HG02973 (cell line): Measurements from ENCODE around the gene COL20A1.

Experiments
- ATAC-seq: cut with Tn5 transposase; IDR thresholded peaks from one replicate; pipeline ENCODE4 v1.9.1; 2021; ENCODE audit warnings: moderate library complexity; ENCODE audit not compliant: unreplicated experiment

COL20A1 gene

DNA sequence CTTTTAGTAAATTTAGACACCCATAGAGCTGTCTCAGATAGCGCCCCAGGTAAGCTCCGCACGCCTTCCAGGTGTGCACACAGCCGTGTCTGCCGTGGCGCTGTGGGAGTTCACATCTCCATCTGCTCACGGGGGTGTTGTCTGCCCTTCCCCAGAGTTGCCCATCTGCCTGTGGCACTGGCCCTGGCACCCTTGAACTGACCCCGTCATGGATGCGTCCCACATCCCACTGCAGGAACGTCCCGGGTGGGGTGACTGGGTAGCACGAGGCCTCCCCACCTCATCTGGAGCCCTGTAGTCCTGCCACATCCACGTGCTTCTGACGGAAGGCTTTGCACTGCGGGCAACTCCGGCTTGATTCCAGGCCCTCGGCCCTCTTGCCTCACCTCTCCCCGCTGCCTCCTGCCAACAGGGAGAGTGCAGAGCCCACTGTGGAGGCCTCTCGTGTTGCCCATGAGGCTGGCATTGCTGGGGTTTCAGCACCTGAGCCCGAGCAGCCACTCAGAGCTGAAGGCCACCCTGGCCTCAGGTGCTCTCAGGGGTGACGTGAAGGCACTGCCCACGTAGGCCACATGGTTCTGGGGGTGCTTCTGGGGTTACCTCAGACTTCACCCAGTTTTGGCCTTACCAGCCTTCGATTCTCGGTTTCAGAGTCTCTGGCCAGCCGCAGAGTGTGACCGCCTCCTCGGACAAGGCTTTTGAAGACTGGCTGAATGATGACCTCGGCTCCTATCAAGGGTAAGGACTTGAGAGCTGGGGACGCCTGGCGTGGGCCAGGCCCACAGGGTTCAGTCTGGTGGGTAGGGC is 15.3 kb upstream of the COL20A1 start:
- no peak for ATAC-seq

DNA sequence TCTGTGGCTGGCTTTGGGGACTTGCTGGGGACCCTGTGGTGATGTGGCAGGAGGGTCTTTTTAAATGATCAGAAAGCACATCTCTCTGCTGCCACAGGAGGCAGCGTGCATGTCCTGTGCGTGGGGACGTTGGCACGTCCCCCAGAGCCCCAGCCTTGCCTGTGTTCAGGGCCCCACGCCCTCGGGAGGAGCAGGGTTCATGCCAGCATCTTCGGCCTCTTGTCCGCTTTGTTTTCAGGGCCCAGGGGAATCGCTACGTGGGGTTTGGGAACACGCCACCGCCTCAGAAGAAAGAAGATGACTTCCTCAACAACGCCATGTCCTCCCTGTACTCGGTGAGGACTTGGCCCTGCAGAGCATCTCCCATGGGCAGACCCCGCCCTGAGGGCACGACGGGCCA is 14.3 kb upstream of the COL20A1 start:
- ATAC-seq: no peak

DNA sequence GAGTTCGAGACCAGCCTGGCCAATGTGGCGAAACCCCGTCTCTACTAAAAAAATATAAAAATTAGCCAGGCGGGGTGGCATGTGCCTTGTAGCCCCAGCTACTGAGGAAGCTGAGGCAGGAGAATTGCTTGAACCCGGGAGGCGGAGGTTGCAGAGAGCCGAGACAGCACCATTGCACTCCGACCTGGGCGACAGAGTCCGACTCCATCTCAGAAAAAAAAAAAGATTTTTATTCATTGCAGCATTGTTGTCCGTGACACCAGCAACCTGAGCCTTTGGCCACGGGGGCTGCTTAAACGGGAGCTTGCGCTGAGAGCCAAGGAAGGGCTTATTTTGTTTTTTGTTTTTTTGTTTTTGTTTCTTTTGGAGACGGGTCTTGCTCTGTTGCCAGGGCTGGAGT is 13.1 kb upstream of the COL20A1 start:
- no peak for ATAC-seq

DNA sequence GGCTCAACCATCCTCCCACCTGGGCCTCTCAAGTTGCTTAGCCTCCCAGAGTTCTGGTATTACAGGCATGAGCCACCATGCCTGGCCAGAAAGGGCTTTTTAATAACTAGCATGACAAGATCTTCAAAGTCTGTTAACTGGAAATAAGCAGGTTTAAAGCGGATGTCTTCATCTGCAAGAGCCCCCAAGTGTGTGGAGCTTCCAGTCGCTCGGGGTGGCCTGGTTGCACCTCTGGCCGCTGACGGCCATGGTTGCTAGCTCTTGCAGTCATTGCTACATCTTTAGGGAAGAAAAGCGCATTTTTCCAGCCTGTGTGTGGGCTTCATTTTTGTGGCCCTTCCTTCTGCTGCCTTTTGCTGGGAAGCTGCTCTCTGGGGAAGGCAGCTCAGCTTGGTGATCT is 12.6 kb upstream of the COL20A1 start:
- ATAC-seq: no peak

DNA sequence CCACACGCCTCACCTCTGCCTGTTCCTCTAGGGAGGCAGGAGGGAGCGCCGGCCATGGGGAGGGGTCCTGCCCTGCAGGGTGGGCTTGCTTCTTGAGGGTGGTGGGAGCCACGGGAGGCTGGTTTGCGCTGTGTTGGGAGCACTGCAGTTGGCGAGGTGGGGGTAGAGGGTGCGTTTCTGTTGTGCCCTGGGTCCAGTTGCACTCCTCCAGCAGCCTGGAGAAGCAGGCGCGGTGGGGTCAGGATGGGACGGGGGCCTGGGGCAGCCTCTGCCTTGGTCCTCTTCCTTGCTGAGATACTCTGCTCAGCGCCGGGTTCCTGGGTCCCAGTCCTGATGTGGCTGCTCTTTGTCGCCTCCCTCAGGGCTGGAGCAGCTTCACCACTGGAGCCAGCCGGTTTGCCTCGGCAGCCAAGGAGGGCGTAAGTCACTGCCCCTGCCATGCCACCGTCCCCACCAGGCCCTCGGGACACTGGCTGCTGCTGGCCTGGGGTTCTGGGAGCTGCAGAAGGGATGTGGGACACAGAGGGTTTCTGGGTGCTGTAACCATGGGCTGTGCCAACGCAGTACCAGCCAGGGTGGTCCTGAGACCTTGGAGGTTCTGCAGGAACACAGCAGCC is 11.9 kb upstream of the COL20A1 start:
- ATAC-seq: no peak

DNA sequence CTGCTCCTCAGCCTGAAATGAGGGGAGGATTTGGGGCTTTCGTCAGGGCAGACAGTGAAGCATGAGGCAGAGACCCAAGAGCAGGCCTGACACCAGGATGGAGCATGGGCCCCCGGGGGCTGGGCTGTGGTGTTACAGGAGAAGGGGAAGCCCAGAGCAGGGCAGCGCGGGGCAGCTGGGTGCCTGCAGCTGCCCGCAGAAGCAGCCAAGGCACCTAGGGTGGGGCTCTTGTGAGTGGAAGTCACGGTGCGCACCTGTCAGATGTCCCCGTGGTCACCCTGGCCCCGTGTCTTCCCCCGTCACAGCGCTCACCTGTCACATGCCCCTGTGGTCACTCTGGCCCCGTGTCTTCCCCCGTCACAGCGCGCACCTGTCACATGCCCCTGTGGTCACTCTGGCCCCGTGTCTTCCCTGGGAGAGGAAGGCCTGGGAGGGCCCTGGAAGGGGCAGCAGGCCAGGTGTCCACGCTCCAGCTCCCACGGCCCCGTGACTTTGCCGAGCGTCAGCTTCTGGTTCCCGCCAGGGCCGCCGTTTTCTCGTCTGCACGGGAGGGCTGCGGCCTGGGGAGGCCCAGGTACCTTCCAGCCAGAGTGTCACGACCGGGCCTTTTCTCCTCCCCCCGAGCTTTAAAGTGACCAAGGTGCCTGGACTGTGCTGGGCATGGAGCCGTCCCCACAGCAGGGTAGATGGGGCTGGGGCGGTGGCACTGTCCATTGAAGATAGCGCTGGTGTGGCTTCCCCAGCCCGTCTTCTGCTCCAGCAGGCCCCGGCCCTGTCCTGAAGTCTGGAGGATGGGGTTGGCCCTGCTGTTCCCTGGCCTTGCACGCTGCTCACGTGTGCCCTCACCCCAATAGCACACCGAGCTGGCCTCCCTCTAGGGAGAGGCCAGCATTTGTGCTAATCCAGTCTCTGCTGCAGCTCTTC is 11.0 kb upstream of the COL20A1 start:
- no peak for ATAC-seq

DNA sequence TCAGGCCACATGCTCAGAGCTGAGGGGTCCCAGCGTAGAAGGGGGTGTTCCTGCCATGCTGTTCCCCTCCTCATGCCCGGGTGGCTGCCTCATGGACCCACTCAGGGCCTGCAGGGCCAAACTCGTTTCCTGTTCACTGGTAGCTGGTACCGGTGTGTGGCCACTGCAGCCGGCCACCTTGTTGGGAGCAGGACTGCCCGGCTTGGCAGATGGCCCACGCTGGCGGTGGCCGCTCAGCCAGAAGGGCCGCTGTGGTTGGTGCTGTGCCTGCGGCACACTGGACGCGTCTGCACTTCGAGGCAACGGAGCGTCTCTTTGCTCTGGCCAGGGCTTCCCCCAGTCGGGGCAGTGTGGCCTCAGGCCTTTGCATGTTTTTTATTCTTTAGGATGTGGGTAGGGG is 10.0 kb upstream of the COL20A1 start:
- no peak for ATAC-seq

DNA sequence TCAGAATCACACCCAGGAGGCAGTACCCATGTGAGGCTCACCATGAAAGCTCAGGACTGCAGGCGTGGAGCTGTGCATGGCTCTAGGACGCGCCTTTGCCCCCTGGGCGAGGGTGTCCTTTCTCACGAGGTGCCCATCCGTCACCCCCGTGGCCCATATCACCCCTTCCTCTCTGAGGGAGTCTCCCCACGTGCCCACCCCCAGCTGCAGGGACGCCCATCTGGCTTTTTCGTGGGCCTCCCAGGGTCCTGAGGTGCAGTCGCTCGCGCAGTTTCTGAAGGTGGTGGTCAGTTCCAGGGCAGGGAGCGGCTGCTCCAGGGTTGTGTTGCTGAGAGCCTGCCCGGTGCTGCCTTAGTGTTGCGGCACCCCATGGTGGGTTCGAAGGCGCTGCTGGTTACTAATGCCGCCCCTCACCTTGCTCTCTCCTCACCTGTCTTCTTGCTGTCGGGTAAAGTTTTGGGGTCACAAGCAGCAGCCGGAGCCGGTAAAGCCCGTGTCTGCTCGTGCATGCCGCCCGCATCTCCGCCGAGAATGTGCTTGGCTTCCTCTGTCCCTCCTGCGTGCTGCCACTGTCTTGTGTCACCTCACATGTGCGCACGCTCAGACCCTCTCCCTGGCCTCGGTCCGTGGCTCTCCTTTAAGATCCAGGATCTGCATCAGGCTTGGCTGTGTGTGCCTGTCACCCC is 9.4 kb upstream of the COL20A1 start:
- no peak for ATAC-seq

DNA sequence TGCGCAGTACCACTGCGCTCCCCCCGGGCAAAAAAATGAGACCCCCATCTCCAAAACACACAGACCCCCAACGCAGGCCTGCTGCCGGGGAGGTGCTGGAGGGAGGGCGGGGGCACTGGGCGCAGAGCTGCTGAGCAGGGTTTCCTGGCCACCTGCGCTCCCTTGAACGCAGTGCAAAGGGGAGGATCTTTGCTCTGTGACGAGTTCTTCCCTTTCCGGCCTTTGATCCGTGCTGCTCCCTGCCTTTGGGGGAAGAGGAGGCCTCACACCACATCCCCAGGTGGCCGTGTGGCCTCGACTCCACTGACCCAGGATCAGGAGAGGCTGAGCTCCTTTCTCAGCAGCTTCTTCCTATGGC is 8.9 kb upstream of the COL20A1 start:
- no peak for ATAC-seq

DNA sequence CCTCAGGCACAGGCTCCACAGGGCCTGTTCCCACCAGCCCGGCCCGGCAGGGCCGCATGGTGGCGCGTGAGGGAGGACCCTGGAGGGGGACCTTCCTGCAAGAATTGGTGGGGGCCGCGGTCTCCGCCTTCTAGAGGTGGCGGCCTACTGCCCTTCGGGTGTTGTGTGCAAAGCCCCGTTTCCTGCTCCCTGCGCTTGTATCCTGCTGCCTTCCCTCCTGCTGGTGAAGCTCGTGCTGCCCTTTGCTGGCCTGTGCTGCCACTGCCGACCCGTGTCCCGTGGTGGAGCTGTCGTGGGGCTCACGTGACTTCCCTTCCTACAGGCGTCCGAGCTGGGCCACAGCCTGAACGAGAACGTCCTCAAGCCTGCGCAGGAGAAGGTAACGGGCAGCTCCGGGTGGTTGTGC is 8.4 kb upstream of the COL20A1 start:
- no peak for ATAC-seq

DNA sequence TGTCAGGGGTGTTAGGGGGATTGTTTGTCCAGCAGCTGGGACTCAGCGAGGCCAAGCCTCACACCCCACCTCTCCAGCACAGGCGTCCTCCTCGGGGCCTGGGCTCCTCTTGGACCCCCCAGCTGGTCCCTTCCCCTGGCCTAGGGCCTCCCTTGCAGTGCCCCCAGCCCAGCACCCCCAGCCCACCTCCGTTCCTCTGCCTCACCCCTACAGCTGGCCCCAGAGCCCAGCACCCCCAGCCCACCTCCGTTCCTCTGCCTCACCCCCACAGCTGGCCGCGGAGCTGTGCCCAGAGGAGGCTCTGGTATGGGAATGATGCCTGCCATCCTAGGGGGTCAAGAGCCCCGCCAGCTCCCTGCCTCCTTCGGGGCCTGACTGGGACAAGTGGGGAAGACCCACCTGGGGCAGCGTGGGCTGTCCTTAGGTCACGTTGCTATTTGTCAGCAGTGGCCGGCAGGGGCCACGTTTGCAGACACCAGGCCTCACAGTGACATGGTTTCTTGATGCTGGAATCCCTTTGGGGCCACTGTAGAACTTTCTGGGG is 7.9 kb upstream of the COL20A1 start:
- ATAC-seq: no peak

DNA sequence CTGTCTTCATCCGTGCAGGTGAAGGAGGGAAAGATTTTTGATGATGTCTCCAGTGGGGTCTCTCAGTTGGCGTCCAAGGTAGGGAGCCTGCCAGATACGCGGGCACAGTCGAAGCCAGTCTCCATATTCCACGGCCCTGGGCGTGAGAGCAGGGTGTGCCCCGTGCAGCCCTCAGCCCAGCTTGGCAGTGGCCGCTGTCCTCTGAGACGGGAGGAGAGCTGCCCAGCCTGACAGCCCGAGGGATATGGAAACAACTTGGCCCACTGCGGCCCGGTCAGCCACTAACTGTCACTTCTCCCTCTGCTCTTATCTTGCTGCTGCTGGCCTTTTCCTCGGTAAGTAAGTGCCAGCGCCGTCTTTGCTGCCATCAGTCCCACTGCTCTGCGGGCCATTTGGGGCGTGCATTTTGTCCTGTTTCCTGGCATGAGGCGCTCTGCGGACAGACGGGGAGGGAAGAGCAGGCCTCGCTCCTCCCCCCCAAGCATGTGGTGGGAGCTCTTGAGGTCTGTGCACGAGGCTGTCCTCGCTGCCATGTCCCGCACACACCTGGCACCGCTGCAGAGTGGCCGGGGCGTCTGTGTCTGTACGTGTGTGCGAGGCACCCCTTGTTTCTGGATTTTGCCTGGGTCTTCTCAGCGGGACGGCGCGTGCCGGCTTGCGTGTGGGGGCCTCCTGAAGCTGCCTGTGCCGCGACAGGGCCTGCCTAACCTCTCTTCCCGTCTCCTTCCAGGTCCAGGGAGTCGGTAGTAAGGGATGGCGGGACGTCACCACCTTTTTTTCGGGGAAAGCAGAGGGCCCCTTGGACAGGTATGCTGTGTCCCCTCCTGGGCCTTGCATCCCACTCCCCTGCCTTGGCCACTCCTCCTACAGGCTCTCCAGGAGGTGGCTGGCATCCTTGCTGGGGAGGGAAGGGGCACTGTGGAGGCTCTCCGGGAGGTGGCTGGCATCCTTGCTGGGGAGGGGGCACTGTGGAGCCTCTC is 7.1 kb upstream of the COL20A1 start:
- no peak for ATAC-seq

DNA sequence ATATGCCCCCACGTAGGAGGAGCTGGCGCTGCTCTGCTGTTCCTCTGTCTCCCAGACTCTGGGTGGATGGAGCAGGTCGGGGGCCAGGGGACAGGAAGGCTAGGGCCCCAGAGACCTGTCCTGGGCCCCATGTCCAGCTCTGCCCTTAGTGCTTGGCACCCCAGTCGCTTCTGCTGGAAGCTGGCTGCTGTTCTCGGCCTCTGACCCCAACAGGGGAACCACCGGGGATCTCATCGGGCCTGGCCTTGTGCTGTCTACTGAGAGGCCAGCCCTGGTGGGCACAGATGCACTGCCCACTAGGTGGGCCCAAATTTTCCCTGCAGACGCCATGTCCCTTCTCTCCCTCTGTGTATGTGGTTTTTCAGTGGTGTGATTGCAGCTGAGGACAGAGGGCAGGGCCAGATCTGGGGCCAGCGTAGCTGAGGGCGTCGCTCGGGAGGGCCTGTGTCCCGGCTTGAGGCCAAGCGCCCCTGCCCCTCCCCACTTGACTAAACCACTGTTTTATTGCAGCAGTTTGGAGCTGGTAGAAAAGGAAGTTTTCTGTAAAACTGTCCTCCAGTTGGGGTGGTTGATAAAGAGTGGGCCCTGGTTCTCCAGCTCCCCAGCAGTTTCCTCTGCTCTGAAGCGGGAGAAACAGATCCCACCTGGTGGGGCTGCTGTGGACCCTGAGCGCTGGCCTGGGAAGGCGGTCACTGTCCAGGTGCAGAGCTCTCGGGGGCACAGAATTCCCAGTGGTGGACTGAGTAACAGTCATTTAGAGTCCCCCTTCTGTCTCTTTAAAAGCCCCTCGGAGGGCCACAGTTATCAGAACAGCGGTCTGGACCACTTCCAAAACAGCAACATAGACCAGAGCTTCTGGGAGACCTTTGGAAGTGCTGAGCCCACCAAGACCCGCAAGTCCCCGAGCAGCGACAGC is 5.9 kb upstream of the COL20A1 start:
- no peak for ATAC-seq

DNA sequence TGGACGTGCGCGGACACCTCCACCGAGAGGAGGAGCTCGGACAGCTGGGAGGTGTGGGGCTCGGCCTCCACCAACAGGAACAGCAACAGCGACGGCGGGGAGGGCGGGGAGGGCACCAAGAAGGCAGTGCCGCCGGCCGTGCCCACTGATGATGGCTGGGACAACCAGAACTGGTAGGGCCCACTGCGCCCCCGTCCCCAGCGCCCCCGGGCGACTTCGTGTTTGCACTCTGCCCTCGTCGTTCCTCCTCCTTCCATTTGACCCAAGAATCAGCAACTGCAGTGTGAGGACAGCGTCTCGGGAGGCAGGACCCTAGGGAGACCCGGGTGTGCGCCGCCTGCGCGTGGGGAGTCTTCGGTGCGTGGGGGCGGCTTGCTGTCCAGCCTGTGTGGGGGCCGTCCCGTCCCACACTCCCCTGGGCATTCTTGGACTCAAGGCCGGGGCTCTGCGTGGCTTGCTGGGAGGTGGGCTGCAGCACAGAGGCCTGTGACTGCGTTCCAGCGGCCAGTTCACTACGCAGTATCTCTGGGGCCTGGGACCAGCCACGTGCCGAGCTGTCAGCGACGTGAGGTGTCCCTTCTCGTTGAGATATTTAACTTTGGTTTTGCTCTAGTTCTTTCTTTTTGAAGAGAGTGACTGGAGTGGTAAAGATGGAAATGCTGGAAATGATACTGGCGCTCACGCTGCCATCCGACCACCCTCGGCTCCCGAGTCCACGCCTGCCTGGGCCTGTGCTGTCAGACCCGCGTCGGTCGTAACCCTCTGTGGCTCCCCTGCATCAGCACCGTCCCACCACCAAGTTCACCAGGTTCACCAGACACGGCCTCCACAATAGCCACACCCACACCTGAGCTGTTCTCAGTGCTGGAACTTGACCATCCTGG is 5.0 kb upstream of the COL20A1 start:
- ATAC-seq: no peak

DNA sequence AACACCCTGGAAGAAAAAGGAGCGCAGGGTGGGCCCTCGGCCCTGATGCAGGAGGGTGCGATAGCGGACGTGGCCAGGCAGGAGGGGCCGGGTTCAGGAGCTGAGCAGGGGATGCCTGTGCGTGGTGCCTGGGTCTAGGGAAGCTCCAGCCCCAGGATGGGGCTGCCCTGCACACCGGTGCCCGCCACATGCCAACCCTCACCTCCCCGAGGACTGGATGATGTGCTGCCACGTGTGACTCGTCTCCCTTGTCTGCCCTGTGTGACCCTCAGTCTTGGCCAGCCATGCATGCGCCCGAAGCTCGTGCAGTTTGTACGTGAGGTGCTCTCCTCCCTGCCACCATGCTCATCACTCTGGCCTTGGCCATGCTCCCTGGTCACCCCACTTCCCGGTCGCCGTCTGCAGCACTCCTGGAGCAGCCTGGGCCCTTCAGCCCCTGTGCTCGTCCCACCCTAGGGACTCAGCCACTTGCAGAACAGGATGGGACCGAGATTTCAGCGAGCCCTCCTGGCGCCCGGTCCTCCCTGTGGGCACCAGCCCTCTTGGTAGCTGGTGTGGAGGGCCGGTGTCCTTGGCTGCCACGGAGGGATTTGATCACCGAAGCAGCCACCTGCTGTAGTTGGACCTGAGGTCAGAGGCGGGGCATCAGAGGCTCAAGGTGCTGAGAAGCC is 4.3 kb upstream of the COL20A1 start:
- ATAC-seq: no peak

DNA sequence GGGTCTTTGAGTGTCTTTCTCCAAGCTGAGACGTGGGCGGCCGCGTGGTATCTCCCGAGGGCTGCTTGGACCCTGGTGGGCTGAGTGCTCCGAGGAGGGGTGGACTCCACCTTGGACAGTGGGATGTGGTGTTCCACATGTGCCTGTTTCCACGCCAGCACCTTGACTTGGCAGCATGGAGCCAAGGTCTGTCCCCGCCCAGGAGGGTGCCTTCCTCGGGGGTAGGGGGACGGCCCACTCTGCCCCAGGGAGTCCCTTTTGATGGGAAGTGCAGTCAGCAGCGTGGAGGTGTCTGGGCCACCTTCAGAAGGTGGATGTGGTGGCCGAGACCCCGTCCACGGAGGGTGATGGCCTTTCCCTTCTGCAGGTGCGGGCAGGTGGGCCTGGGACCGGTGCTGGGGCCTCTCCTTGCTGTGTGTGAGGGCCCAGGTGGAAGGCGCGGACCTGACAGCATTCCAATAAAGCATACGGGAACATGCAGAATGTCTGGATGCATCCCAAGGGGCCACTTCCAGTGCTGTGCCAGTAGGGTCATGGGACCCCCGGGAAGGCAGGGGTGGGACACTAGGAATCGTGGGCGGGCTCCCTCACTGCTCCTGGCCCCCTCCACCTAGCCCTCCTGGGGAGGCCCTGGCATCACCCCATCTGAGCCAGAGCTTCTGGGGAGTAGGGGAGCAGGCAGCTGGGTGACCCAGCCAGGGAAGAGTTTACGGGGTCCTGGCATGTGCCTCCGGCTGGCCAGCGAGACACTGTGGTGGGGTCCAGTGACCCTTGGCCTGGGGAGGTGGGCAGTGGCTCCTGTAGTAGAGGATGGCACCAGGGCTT is 3.5 kb upstream of the COL20A1 start:
- no peak for ATAC-seq
